ENCODE results near the gene CTTNBP2. TPM values are rescaled to one million over a fixed set of nuclear protein-coding genes. Genes with fewer than 3 reads are reported as not detected.

CTTNBP2 gene
- total RNA-seq, 2 donors from 2014 or later: 1.5 to 1.8 TPM

GRCh38 chr7:117858712-117859111 is 14.5 kb downstream of the CTTNBP2 start:
- TF ChIP-seq CTCF (IDR thresholded peaks at IDR 0.05): no peak
- Histone ChIP-seq H3K27ac (no peak overlapping the region), H3K4me1 (no peaks in the 10 kb centered on the region), H3K27me3 (no peaks in the 10 kb centered on the region), H3K36me3 (no peaks in the 10 kb centered on the region), H3K9me3 (no peaks in the 10 kb centered on the region), H3K9ac (ENCODE audit: low read depth in 2 of 2, low read length in 2 of 2) (no peak overlapping the region), H3K4me3 (no peak overlapping the region)
- DNase-seq: no peak
- intact Hi-C loops (cut with DNase I): no loop called here

GRCh38 chr7:117857718-117858117 is 15.5 kb downstream of the CTTNBP2 start:
- no peak overlapping the region for H3K27ac ChIP-seq
- no peak for TF ChIP-seq CTCF (IDR thresholded peaks at IDR 0.05)
- intact Hi-C loops (cut with DNase I): no loop called here

GRCh38 chr7:117856196-117856595 is 17.0 kb downstream of the CTTNBP2 start:
- H3K9ac ChIP-seq (ENCODE audit: low read depth in 2 of 2, low read length in 2 of 2): no peak overlapping the region
- no peak overlapping the region for H3K4me3 ChIP-seq
- H3K27ac ChIP-seq: no peak overlapping the region
- H3K36me3 ChIP-seq: no peaks in the 10 kb centered on the region
- no peak for TF ChIP-seq CTCF (IDR thresholded peaks at IDR 0.05)
- no peaks in the 10 kb centered on the region for H3K9me3 ChIP-seq
- intact Hi-C loops (cut with DNase I): no loop called here
- H3K27me3 ChIP-seq: no peaks in the 10 kb centered on the region
- DNase-seq: no peak
- H3K4me1 ChIP-seq: no peaks in the 10 kb centered on the region

More at GRCh38 chr7:117857718-117858117, 15.5 kb downstream of the CTTNBP2 start:
- Histone ChIP-seq H3K9me3 (no peaks in the 10 kb centered on the region), H3K4me1 (no peaks in the 10 kb centered on the region), H3K36me3 (no peaks in the 10 kb centered on the region), H3K27me3 (no peaks in the 10 kb centered on the region), H3K9ac (ENCODE audit: low read depth in 2 of 2, low read length in 2 of 2) (no peak overlapping the region), H3K4me3 (no peak overlapping the region)
- no peak for DNase-seq

DNA sequence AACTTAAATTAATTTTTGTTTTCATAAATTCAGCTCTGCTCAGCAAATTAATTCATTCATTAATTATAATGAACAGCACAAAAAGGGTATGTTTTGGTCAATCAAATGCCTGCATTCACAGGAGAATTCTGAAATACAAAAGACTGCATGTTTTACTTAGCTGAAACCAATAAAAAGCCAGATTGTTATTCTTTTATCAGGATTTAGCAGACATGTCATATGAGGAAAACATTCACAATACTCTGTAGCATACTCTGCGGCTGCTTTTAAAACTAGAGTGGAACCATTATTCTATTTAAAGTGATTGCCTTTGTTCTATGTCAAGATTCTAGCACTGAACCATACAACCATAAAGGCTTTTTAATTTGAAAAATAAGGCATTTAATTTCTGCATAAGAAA is 19.1 kb downstream of the CTTNBP2 start:
- DNase-seq: no peak
- H3K4me3 ChIP-seq: no peak overlapping the region
- H3K9ac ChIP-seq (ENCODE audit: low read depth in 2 of 2, low read length in 2 of 2): no peak overlapping the region
- no peaks in the 10 kb centered on the region for H3K36me3 ChIP-seq
- H3K27me3 ChIP-seq: no peaks in the 10 kb centered on the region
- TF ChIP-seq CTCF (IDR thresholded peaks at IDR 0.05): no peak
- H3K9me3 ChIP-seq: no peaks in the 10 kb centered on the region
- H3K4me1 ChIP-seq: no peaks in the 10 kb centered on the region
- intact Hi-C loops (cut with DNase I): no loop called here
- H3K27ac ChIP-seq: no peak overlapping the region

GRCh38 chr7:117848941-117849340 is 24.3 kb downstream of the CTTNBP2 start:
- H3K27ac ChIP-seq: no peak overlapping the region
- no peaks in the 10 kb centered on the region for H3K36me3 ChIP-seq
- no peak for DNase-seq
- H3K4me3 ChIP-seq: no peak overlapping the region
- intact Hi-C loops (cut with DNase I): no loop called here
- no peaks in the 10 kb centered on the region for H3K9me3 ChIP-seq
- H3K9ac ChIP-seq (ENCODE audit: low read depth in 2 of 2, low read length in 2 of 2): no peak overlapping the region
- H3K27me3 ChIP-seq: no peaks in the 10 kb centered on the region
- H3K4me1 ChIP-seq: no peaks in the 10 kb centered on the region
- TF ChIP-seq CTCF (IDR thresholded peaks at IDR 0.05): no peak

- intact Hi-C loops (cut with DNase I): no loop called here
- TF ChIP-seq CTCF (IDR thresholded peaks at IDR 0.05): no peak
- Histone ChIP-seq H3K4me3 (no peak overlapping the region), H3K27me3 (no peaks in the 10 kb centered on the region), H3K36me3 (no peaks in the 10 kb centered on the region), H3K27ac (no peak overlapping the region), H3K4me1 (no peaks in the 10 kb centered on the region), H3K9ac (ENCODE audit: low read depth in 2 of 2, low read length in 2 of 2) (no peak overlapping the region), H3K9me3 (no peaks in the 10 kb centered on the region)
- DNase-seq: no peak
Measured at GRCh38 chr7:117844678-117845077, 28.6 kb downstream of the CTTNBP2 start.
